ENCODE data around the gene DMXL1.
A peak's percentile ranks its signal among the peaks of the same experiment; 100 is the strongest.
"Not testable (repeated sequence)": the region's sequence is repeated elsewhere in the genome, so short reads cannot be mapped to it uniquely, and the experiment has no call there.

Gene DMXL1

GRCh38 chr5:119063579-119064379 lies 7.1 kb upstream of the DMXL1 start:
- DNase-seq, result peak; percentile 87

DNA sequence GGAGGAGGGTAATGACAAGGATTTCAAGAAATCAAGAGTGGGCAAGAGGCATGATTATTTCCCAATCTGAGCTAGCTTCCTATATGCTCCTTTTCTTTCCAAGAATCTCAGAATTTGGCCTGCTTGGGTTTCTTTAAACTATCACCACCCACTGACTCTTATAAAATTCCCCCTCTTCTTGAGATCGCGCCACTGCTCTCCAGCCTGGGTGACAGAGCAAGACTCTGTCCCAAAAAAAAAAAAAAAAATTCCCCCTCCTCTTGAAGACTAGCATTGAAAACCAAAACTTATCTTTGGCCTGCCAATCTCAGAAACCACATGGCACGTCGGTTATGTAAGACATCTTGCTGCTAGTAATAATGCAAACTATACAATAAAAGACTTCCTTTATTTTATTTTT lies 3.4 kb upstream of the DMXL1 start:
- peak; percentile 80 for DNase-seq

DNA sequence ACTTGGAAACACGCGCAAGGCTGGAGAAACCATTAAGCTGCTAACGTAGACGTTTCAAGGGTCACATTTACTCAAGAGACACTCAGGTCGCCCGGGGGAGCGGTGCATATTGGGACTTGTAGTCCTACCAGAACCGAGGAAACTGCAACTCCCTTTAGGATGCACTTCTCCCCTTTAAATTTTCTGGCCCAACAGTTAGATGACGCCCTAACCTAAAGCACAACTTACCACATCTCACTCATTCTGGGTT lies 384 bp upstream of the DMXL1 start:
- DNase-seq, result no peak

DNA sequence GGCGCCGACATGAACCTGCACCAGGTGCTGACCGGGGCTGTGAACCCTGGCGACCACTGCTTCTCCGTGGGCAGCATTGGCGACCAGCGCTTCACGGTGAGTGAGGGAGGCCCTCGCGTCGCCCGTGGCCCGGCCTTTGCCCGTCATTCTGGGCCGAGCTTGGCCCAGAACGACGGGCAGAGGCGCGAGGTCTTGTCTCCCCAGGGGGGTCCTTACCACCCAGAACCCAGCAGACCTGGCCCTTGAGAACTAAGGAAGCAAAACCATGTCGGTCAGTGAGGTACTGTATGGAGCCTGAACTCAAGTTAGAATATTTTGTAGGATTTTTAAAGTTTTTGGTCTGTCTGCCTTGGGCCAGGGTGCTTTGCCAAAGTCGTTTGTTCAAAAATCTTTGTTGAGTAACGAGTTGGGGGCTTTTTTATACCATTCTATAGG lies 691 bp downstream of the DMXL1 start:
- DNase-seq, result peak; percentile 38

DNA sequence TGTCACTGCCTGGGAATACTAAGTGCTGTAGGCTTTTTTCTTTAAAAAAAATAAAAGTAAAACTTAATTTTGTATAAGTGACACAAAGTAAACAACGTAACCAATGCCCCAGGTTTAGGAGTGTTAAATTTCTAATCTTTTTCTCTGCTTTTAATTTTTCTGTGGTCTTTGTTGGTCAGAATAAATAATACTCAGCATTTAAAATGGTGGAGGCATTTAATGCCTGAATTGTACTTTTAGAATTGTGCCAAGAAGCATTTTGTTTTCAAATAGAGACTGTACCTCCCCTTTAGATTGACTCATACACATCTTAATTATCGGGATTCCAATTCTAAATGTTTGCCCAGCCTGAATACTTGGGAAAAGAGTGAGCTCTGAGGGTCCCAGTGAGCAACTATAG lies 1.6 kb downstream of the DMXL1 start:
- DNase-seq, result no peak

GRCh38 chr5:119073746-119074337 lies 3.0 kb downstream of the DMXL1 start:
- not testable (repeated sequence) for DNase-seq

DNA sequence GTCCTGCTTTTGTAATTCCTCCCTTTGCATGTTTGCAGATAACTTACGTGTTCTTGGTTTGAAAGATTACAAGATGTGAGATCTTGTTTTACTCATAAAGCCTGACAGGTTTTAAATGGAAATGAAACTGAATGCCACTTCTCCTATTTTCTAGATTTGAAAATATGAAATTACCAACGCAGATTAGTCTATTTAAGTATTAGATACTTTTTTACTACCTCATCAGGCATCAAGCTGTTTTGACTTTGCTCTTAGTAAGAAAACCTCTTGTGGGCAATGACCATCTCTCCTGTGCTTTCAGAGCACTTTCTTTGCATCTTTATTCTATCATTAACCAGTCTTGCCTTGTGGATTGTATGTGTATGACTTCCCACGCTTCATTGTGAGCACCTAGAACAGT lies 3.5 kb downstream of the DMXL1 start:
- DNase-seq, result peak; percentile 68

- not testable (repeated sequence) for DNase-seq
Observed at GRCh38 chr5:119075269-119075668, 4.4 kb downstream of the DMXL1 start.

DNA sequence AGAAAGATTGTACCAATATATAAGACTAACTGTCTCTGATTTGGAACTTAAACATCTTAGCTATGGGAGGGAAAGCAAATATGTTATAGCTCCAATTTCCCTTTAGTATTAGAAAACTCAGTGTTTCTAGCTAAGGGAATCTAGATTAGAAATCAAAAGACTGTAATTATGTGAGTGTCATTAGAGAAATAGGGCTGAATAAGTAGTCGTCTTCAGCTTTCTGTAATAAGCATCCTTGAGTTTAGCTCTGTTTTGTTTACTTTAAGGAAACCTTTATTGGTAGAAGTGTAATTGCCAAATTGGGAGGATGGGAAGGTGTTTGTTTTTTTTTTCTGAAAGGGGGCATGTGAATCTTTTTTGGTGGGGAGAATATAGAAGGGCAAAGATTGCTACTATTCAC lies 5.2 kb downstream of the DMXL1 start:
- DNase-seq, result no peak

DNA sequence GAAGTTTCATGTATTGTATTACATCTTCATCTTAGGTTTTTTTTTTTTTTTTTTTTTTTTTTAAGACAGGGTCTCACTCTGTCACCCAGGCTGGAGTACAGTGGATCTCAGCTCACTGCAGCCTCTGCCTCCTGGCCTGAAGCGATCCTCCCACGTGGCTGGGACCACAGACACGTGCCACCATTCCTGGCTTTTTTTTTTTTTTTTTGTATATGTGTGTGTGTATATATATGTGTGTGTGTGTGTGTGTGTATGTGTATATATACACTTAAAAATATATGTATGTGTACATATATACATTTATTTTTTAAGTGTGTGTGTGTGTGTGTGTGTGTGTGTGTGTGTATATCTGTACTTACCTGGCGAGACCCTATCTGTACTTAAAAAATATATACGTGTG lies 6.6 kb downstream of the DMXL1 start:
- no peak for DNase-seq

DNA sequence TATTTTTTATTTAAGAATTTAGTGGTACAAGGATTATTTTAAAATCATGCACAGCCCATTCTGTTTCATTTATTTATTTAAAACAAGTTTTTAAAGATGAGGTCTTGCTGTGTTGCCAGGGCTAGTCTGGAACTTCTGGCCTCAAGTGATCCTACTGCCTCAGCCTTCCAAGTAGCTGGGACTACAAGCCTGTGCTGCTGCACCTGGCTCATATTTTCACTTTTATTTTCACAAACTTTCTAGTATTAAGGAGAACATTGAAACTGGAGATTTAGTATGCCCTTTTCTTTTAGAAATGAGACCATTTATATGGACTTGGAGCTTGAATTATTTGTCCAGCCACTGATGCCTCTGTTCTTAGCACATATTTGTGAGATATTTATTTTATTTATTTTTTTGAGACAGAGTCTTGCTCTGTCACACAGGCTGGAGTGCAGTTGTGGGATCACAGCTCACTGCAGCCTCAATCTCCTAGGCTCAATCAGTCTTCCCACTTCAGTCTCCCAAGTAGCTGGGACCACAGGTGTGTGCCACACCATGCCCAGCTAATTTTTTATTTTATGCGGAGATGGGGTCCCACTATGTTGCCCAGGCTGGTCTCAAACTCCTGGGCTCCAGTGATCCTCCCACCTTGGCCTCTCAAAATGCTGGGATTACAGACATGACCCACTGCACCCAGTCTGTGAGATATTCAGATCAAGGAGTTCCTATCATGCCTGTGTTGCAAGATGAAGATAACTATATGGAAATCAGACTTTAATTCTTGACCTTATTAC lies 7.4 kb downstream of the DMXL1 start:
- no peak for DNase-seq

- DNase-seq, result no peak
Observed at GRCh38 chr5:119078861-119079260, 8.0 kb downstream of the DMXL1 start.

- DNase-seq, result no peak
Observed at GRCh38 chr5:119079318-119079921, 8.5 kb downstream of the DMXL1 start.

DNA sequence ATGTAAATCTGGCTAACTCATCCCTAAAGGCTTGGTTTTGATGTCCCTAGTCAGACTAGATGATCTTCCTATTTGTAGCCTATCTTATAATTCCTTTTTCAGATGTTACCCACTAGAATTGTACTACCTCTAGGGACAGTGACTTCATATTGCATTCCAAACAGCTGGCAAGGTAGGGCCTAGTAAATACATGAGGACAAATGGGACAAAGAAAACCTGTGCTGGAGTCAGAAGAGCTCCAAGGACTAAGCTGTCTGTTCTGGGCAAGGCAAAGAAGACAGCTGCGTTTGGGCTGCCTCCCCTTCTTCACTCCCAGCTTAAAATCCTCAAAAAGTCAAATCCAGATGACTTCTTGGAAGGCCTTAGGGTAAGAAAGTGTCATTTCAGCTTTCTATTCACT lies 10.0 kb downstream of the DMXL1 start:
- DNase-seq, result no peak

- DNase-seq, result no peak
Observed at GRCh38 chr5:119082691-119083090, 11.8 kb downstream of the DMXL1 start.

- no peak for DNase-seq
Observed at GRCh38 chr5:119083679-119084078, 12.8 kb downstream of the DMXL1 start.

GRCh38 chr5:119088438-119088837 lies 17.6 kb downstream of the DMXL1 start:
- DNase-seq, result no peak

GRCh38 chr5:119095611-119096010 lies 24.7 kb downstream of the DMXL1 start:
- peak; percentile 23 for DNase-seq

DNA sequence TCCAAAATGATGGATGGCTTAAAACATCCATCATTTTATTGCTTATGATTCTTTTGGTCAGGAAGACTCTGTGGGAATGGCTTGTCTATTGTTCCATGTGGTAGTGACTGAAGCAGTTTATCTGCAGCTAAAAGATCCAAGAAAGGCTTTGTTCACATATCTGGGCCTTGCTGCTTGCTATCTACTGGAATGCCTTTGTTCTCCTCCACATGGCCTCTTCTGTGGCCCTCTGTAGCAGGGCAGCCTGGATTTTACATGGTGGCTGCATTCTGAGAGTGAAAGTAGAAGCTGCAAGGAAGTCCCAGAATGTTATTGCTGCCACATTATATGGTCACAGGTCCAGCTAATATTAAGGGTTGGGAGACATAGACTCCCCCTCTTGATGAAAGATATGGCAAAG lies 35.1 kb downstream of the DMXL1 start:
- no peak for DNase-seq

GRCh38 chr5:119112151-119112550 lies 41.3 kb downstream of the DMXL1 start:
- DNase-seq, result no peak

DNA sequence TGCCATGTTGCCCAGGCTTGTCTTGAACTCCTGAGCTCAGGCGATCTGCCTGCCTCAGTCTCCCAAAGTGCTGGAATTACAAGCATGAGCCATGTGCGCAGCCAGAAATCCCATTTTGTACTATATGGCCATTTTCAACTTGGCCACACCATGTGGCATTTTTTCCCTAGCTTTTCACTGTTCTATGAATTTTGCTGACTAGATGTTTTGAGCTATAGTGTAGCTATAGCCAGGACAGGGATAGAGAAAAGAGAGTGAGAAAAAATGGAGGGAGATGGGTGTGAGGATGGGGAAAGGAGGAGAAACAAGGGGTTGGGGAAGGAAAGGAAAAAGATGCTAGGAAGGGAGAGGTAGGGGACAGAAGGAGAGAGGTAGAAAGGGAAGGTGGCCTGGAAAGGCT lies 46.4 kb downstream of the DMXL1 start:
- DNase-seq, result no peak

DNA sequence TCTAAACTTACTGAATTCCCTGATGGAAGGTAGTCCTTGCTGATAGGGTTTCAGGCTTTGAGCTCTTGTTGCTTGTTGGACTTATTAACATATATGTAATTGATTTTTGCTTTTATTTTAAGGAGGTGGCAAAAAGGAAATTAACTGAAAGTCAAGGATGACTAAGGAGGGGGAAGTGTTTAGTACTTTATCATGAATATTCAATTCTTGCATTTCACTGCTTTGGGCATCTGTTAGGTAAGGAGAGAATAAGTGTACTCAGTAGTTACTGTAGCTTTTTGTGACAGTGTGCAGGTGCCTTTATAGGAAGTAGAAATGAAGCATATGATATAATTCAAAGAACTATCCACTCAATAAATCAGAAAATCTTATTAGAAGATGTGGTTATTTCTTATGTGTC lies 47.1 kb downstream of the DMXL1 start:
- no peak for DNase-seq

DNA sequence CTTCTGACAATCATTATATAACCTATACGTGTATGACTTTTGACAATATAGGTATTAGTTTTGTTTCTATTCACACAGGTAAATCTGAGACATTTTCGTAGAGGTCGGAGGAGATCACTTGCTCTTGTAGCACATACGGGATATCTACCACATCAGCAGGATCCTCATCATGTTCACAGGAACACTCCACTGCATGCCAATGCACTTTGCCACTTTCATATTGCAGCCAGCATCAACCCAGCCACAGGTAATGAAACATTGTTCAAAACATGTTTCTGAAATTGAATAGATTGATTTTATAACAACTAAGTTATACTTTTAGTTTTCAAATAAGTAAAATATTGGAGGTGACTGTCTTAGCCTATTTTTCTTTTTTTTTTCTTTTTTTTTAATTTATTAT lies 50.0 kb downstream of the DMXL1 start:
- DNase-seq, result no peak

DNA sequence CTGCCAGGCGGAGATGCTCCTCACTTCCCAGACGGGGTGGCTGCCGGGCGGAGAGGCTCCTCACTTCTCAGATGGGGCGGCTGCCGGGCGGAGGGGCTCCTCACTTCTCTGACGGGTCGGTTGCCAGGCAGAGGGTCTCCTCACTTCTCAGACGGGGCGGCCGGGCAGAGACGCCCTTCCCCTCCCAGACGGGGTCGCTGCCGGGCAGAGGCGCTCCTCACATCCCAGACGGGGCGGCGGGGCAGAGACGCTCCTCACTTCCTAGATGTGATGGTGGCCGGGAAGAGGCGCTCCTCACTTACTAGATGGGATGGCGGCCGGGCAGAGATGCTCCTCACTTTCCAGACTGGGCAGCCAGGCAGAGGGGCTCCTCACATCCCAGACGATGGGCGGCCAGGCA lies 51.6 kb downstream of the DMXL1 start:
- DNase-seq, result not testable (repeated sequence)
